Measurements from ENCODE around the gene GBA3. TPM values are rescaled to one million over a fixed set of nuclear protein-coding genes. Genes with fewer than 3 reads are reported as not detected.

Gene GBA3
- total RNA-seq, 1 experiment from 2014 or later, result not detected

DNA sequence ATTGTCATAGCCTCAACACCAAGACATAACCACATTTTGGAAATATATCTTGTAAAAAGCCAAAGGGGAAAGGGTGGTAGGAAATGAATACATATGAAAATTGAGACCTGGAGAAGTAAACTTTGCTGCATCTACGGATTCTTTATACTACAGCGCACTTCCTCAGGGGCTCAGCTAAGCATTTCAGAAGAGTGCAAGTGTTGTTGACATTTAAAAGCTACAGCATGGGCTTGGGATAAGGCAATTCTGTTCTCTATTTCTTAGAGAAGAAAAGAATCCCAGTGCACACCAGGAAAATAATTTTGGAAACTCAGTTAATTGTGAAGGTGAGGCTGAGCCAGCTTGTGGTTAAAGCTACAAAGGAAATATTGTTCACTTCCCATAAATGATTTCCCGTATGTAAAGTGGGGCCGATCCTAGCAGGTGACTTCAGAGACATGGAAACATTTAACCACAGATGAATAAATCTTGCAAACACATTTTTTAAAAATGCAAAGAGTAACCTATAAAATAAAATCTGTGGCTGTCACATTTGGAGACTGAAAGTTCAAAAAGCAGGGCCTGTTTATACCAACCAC lies 12.6 kb upstream of the GBA3 start:
- Histone ChIP-seq H3K9me3 (ENCODE audit: control insufficient read depth, low read depth, low read length) (no peaks in the 10 kb centered on the region), H3K9ac (ENCODE audit: extremely low read depth, insufficient read length, low read length) (no peak overlapping the region), H3T11ph (ENCODE audit: low read length) (no peak overlapping the region), H2BK15ac (ENCODE audit: low read depth, low read length) (no peak overlapping the region), H4K91ac (ENCODE audit: insufficient read length, low read depth, low read length) (no peak overlapping the region), H3K79me1 (ENCODE audit: insufficient read depth, low read depth, low read length, poor library complexity, severe bottlenecking) (no peaks in the 10 kb centered on the region), H3K4ac (ENCODE audit: low read depth, low read length) (no peak overlapping the region), H4K20me1 (ENCODE audit: control insufficient read depth, insufficient read depth, insufficient read length) (no peaks in the 10 kb centered on the region), H3K23ac (ENCODE audit: insufficient read length, low read depth, low read length) (no peak overlapping the region), H3K79me2 (ENCODE audit: insufficient read depth, low read length) (no peaks in the 10 kb centered on the region), H4K5ac (ENCODE audit: insufficient read length, low read depth, low read length) (no peak overlapping the region), H3K14ac (ENCODE audit: insufficient read depth, low read length) (no peak overlapping the region), H2AFZ (ENCODE audit: low read length) (no peak overlapping the region), H3K18ac (ENCODE audit: insufficient read length, low read depth, low read length) (no peak overlapping the region), H3K4me2 (ENCODE audit: insufficient read depth, insufficient read length, low read length) (no peak overlapping the region), H3K23me2 (ENCODE audit: insufficient read length, low read depth, low read length, poor library complexity, severe bottlenecking) (no peaks in the 10 kb centered on the region), H2BK5ac (ENCODE audit: insufficient read length, low read length) (no peak overlapping the region), H2BK120ac (ENCODE audit: low read depth, low read length, poor library complexity, severe bottlenecking) (no peak overlapping the region), H3K56ac (ENCODE audit: insufficient read length, low read depth, low read length) (no peak overlapping the region), H3K27ac (ENCODE audit: insufficient read length, low read depth, low read length) (no peak overlapping the region), H4K8ac (replicated peaks; ENCODE audit: insufficient read length, low read depth, low read length) (no peak overlapping the region), H3K4me1 (ENCODE audit: insufficient read depth, low read length) (no peaks in the 10 kb centered on the region), H2AK5ac (ENCODE audit: insufficient read length, low read length) (no peak overlapping the region), H2BK12ac (ENCODE audit: insufficient read length, low read depth, low read length) (no peak overlapping the region), H3K27me3 (ENCODE audit: insufficient read depth, low read length) (no peaks in the 10 kb centered on the region), H2BK20ac (ENCODE audit: low read depth, low read length, poor library complexity, severe bottlenecking) (no peak overlapping the region)
- TF ChIP-seq, protein P1, sequence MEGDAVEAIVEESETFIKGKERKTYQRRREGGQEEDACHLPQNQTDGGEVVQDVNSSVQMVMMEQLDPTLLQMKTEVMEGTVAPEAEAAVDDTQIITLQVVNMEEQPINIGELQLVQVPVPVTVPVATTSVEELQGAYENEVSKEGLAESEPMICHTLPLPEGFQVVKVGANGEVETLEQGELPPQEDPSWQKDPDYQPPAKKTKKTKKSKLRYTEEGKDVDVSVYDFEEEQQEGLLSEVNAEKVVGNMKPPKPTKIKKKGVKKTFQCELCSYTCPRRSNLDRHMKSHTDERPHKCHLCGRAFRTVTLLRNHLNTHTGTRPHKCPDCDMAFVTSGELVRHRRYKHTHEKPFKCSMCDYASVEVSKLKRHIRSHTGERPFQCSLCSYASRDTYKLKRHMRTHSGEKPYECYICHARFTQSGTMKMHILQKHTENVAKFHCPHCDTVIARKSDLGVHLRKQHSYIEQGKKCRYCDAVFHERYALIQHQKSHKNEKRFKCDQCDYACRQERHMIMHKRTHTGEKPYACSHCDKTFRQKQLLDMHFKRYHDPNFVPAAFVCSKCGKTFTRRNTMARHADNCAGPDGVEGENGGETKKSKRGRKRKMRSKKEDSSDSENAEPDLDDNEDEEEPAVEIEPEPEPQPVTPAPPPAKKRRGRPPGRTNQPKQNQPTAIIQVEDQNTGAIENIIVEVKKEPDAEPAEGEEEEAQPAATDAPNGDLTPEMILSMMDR (conservative IDR thresholded peaks at IDR 0.05), result no peak
- DNase-seq, result no peak
- WGBS (ENCODE audit: extremely low coverage, insufficient read length, low lambda C conversion rate), result no CpG with 5 or more reads among the region's 4 CpGs
- H3K27ac Mint-ChIP-seq, result no peak overlapping the region
- H3K9me3 Mint-ChIP-seq, result no peaks in the 10 kb centered on the region
- H3K4me3 Mint-ChIP-seq, result no peak overlapping the region
- H3K4me1 Mint-ChIP-seq, result peaks cover 10% of the 10 kb centered on the region in 2 experiments
- no peaks in the 10 kb centered on the region; a peak in 1 of 7 replicates for H3K36me3 Mint-ChIP-seq (ENCODE audit: insufficient read depth in 1 of 3, low read depth in 3 of 3)
- no peaks in the 10 kb centered on the region; the same call in 1 of the 2 replicates for H3K27me3 Mint-ChIP-seq (ENCODE audit: low read depth)
